NCI-H460 (cell line): ENCODE data around the gene TNS3. TPM values are rescaled to one million over a fixed set of nuclear protein-coding genes. Genes with fewer than 3 reads are reported as not detected.
A peak's percentile ranks its signal among the peaks of the same experiment; 100 is the strongest.
"Not testable (repeated sequence)": the region's sequence is repeated elsewhere in the genome, so short reads cannot be mapped to it uniquely, and the experiment has no call there.

ENCODE experiments used
- DNase-seq: peaks from one replicate; pipeline ENCODE4 v3.0.0-alpha.2; 2016; ENCODE audit warnings: low read depth; ENCODE audit errors: extremely low read depth
- total RNA-seq: library from RNA; depleted of rRNA; stranded (reverse); fragments of >200 nt; shearing (Covaris generic); gene quantifications from 2 replicates; pipeline ENCODE4 v1.2.3, GENCODE V29; 2014

The TNS3 gene
- total RNA-seq, 1 experiment from 2014 or later: 20.0 TPM

- DNase-seq: not testable (repeated sequence)
Observed at GRCh38 chr7:47603514-47604255, 21.8 kb upstream of the TNS3 start.

GRCh38 chr7:47602272-47603004, 20.5 kb upstream of the TNS3 start:
- no peak for DNase-seq

DNA sequence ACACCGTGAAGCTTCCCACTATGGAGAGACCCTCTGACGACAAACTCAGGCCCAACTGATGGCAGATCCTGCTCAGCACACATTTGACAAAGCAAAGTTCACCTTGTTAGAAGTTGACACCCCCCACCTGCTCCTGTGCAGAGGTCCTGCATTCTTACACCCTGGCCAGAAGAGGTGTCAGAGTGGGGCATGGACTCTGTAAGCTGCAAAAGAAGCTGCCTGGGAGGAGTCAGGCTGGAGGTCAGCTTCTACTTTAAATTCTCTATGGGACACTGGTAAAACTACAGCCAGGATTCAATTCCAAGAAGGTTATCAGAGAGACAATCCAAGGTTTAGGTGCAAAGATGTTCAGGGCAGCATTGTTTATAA, 20.0 kb upstream of the TNS3 start:
- DNase-seq: no peak

GRCh38 chr7:47601119-47601880, 19.4 kb upstream of the TNS3 start:
- DNase-seq: peak; percentile 89

GRCh38 chr7:47600199-47601118, 18.5 kb upstream of the TNS3 start:
- peak; percentile 62 for DNase-seq

DNA sequence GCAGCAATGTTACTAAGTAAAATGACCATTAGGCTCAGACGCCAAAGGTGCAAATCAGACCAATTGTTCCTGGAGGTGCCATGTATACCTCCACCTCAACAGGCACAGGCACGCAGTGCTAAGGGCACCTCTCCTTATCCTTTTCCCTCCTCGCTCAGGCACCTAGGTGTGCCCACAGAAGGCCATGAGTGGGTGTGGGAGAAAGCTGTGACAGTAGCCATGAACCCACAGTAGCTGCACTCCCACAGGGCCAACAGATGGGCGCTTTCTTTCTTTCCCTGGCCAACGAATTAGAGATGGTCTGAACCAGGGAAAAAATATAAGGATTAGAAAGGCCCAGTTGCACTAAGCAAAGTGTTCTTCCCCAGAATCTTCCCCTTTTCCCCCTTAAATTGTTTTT, 15.5 kb upstream of the TNS3 start:
- DNase-seq: no peak

- no peak for DNase-seq
Observed at GRCh38 chr7:47596502-47597202, 14.7 kb upstream of the TNS3 start.

DNA sequence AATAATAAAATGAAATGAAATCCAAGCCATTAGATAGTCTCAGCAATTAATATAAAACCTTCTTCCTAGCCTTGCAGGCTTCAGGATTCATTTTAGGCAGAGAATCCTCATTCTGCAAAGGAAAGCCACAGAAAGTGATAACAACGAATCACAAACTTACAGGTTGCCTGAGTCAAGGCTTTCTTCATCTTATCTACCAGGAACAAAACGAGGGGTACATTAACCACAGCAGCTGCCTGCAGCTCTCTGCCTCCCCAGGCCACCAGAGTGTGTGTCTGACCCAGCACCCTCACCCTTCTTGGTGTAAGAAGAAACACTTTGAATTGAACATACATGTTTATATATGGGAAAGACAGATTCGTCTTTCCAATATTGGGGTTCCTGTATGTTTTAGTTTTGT, 12.5 kb upstream of the TNS3 start:
- DNase-seq: no peak

DNA sequence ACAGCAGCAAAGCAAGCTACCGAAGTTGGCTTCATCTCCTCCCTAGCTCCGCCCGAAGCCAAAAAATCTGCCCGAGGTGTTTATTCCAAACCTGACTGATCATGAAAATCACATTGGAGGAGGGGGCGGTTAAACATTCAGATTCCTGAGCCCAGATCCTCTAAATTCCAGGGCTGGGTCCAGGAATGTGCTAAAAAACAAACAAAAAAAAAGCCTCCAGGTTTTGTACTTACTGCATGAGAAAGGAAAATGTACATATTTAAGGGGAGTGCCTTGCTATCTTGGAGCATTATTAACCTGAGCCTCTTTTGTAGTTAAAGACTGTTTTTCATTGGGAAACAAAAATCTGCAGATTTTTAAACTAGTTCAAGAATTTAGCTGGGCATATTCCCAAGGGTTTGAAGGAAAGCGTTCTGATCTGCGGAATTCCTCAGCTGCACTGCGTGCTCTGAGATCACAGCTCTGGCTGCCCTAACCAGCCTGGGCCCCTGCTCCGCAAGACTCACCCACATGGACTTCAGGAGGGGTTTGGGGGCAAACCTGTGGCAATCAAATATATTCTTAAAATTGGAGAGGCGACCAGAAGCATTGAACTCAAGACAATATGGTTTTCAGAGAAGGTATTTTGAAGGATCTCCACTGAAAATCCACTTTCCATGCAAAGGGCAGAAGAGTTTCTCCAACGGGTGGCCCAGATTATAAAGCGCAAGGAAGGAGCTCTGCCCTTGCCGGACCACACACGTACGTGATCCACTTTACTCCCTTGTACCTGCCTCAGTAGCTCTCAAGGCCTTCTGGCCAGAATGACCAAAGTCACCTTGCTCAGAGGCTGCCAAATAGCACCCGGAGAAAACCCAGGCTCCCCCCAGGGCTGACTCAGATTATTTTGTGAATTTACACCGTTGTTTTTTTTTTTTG, 10.0 kb upstream of the TNS3 start:
- DNase-seq: no peak

GRCh38 chr7:47591089-47591654, 9.3 kb upstream of the TNS3 start:
- no peak for DNase-seq

- not testable (repeated sequence) for DNase-seq
Observed at GRCh38 chr7:47590215-47590614, 8.3 kb upstream of the TNS3 start.

GRCh38 chr7:47588704-47589225, 6.9 kb upstream of the TNS3 start:
- no peak for DNase-seq

DNA sequence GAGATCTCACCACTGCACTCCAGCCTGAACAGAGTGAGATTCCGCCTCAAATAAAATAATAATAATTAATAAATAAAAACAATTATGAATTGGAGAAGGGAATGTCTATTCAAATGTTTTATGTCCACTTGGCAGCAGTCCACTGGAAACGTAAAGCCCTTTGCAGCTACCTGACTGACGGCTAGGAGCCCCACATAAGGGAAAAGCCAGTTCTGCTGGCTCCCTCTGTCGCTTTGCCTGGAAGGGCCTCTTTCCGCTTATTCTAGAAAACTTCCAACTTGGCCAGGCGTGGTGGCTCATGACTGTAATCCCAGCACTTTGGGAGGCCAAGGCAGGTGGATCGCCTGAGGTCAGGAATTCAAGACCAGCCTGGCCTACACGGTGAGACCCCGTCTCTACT, 6.1 kb upstream of the TNS3 start:
- DNase-seq: no peak

- DNase-seq: no peak
Observed at GRCh38 chr7:47587351-47587750, 5.4 kb upstream of the TNS3 start.

- DNase-seq: no peak
Observed at GRCh38 chr7:47586925-47587324, 5.0 kb upstream of the TNS3 start.

DNA sequence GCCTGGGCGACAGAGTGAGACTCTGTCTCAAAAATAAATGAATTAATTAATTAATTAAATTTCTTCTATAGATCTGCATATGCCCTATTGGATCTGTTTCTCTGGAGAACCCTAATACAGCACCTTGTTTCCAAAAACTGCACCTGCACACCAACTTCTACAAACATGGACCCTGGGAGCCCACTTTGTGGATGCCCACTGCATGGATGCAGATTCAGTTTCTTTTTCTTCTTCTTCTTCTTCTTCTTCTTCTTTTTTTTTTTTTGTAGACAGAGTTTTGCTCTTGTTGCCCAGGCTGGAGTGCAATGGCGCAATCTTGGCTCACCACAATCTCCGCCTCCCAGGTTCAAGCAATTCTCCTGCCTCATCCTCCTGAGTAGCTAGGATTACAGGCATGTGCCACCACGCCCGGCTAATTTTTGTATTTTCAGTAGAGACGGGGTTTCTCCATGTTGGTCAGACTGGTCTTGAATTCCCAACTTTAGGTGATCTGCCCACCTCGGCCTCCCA, 4.3 kb upstream of the TNS3 start:
- DNase-seq: not testable (repeated sequence)

GRCh38 chr7:47584536-47584895, 2.6 kb upstream of the TNS3 start:
- DNase-seq: no peak
